Epithelial cell of proximal tubule (primary cell): Measurements from ENCODE around the gene HESX1. TPM values are rescaled to one million over a fixed set of nuclear protein-coding genes. Genes with fewer than 3 reads are reported as not detected.
A peak's percentile ranks its signal among the peaks of the same experiment; 100 is the strongest.

Source experiments
- DNase-seq: peaks from one replicate; pipeline ENCODE4 v3.0.0-alpha.2; 2011; ENCODE audit warnings: low read depth
- H3K4me3 ChIP-seq: 2 replicates; pipeline ENCODE4 v1.5.1; 2011; ENCODE audit warnings: low read depth, mild to moderate bottlenecking, low read length
- CTCF ChIP-seq: conservative IDR thresholded peaks from 2 replicates; pipeline ENCODE4 v1.5.1; 2012; ENCODE audit warnings: low read depth, mild to moderate bottlenecking, low read length
- total RNA-seq: library from RNA; depleted of rRNA; stranded (reverse); fragments of >200 nt; gene quantifications from 2 replicates; pipeline ENCODE4 v1.2.3, GENCODE V29; 2015

Gene HESX1
- total RNA-seq, 1 donor from 2014 or later, result not detected

GRCh38 chr3:57227204-57227929, 27.6 kb upstream of the HESX1 start, which contains the start of gene APPL1:
TSS of gene APPL1 (plus strand) at chr3:57227729. CDS start at chr3:57227884, 155 bp downstream.
- H3K4me3 ChIP-seq, result peak within 1 kb of the TSS; percentile 92
- no peak for DNase-seq
- TF ChIP-seq CTCF, result no peak

- H3K4me3 ChIP-seq, result no peak overlapping the region
- no peak for TF ChIP-seq CTCF
- DNase-seq, result no peak
Measured at GRCh38 chr3:57226176-57226575, 26.4 kb upstream of the HESX1 start.

- TF ChIP-seq CTCF, result no peak
- DNase-seq, result no peak
- no peak overlapping the region for H3K4me3 ChIP-seq
Measured at GRCh38 chr3:57224856-57225255, 25.1 kb upstream of the HESX1 start.

- H3K4me3 ChIP-seq, result no peak overlapping the region
- no peak for DNase-seq
- peak; percentile 54 for TF ChIP-seq CTCF
Measured at GRCh38 chr3:57221883-57222282, 22.1 kb upstream of the HESX1 start.

- no peak overlapping the region for H3K4me3 ChIP-seq
- DNase-seq, result no peak
- no peak for TF ChIP-seq CTCF
Measured at GRCh38 chr3:57206423-57206822, 6.6 kb upstream of the HESX1 start.

GRCh38 chr3:57194641-57195040, 5.1 kb downstream of the HESX1 start:
- TF ChIP-seq CTCF, result no peak

GRCh38 chr3:57192028-57192427, 7.8 kb downstream of the HESX1 start:
- DNase-seq, result no peak

More at GRCh38 chr3:57194641-57195040, 5.1 kb downstream of the HESX1 start:
- DNase-seq, result no peak
- no peak overlapping the region for H3K4me3 ChIP-seq

More at GRCh38 chr3:57192028-57192427, 7.8 kb downstream of the HESX1 start:
- no peak for TF ChIP-seq CTCF
- H3K4me3 ChIP-seq, result no peak overlapping the region
